T47D (cell line): ENCODE measurements around the gene CTSV.
"Not testable (repeated sequence)": the region's sequence is repeated elsewhere in the genome, so short reads cannot be mapped to it uniquely, and the experiment has no call there.

Experiments
- DNase-seq, 2 experiments: peaks; one replicate each; pipeline versions ENCODE4 v3.0.0 to v3.0.0-alpha.2; 2011 to 2012; ENCODE audit warnings: low read depth in 1 of 2, low spot score in 1 of 2
- in situ Hi-C: cut with HindIII; loops from 2 replicates; pipeline ENCODE4 v1.10.0; 2016; ENCODE audit warnings: low sequenced_read_pairs, low pct_unique_long_range_greater_than_20kb

CTSV gene

DNA sequence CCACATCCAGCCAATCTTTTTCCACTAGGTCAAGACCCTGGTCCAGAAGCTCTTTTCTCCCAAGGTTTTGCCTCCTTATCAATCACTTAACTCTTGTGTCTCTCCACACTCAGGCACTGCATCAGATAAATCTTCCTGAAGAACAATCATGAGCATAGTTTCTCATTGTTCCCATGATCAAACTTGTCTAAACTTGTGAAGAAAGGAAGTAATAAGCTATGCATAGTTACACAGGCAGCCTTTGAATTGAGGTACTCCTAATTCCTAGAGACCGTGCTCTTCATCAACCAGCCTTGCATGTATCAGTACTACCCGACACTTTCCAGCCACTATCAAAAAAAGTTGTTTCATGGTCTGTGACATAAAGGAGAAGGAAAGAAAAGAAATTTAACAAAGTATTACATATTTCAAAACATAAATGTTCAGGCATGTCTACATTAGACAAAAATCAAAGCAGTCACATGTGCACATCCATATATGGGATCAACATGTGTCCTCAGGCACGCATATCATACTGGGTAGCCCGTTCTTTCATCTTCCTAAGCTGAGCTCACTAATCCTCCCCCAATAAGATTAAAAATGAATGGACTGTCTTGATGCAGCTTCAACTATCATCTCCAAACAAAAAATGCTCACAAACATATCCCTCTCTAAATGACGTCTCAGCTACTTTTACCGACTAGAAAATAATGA is 41.8 kb downstream of the CTSV start:
- DNase-seq, in situ Hi-C loops: not testable (repeated sequence)

DNA sequence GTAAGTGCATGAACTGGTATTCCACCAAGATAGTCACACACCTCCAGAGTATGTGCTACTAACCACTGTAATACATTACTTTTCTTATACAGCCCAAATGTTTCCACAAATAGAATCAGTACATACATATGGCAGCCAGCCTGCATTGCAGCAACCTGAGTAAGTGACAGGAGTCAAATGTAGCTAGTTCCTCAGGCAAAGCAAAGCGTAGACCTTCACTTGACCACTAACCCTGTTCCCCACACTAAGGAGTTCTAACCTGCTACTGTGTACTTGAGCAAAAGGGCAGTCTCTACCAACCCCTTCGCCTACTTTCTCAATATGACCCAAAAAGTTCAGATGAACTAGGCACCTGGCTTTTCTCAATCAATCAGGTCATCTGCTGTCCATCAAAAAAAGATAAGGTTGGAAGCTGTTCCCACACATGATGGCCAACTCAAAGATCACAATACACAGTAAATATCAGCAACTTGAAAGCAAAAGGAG is 44.4 kb downstream of the CTSV start:
- DNase-seq, in situ Hi-C loops: not testable (repeated sequence)

DNA sequence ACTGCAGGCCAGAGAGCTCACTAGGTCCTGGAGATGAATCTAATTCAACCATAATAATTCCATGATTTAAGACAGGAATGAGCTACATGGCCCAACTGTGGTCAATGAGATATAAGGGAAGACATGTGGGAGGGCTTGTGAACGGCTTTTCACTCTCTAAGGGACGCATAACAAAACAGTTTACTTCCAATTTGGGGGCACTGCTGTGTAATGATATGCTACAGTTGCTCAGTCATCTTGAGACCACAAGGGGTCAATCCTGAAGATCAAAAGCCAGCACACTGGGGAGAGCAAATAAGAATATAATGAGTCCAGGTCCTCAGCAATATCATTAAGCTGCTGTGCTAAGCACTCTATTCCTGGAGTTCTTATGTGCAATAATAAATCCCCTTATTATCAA is 46.6 kb downstream of the CTSV start:
- in situ Hi-C loops, DNase-seq: not testable (repeated sequence)

DNA sequence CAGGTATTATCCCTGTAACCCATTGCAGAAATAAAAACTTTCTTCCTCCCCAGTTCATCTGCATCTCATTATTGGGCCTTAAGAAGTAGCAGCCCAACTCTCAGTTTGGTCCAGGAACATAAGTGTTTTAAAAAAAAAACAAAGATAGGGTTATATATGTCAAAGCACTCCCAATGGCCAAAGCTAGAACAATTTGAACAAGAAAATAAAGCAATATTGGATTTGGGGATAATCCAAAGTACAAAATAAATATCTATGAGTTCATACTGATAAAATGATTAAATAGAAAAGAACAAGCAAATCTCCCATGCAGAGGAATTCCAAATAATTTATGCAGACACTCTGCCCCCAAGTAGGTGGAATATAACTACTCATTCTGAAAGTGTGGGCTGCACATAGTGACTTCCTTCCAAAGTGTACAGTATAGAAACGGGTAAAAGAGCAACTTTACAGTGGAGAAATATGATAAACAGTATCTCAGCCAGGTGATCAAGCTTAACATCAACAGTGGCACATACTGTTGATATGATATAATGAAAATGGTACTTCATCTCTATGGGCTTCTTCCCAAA is 49.1 kb downstream of the CTSV start:
- in situ Hi-C loops, result not testable (repeated sequence)

DNA sequence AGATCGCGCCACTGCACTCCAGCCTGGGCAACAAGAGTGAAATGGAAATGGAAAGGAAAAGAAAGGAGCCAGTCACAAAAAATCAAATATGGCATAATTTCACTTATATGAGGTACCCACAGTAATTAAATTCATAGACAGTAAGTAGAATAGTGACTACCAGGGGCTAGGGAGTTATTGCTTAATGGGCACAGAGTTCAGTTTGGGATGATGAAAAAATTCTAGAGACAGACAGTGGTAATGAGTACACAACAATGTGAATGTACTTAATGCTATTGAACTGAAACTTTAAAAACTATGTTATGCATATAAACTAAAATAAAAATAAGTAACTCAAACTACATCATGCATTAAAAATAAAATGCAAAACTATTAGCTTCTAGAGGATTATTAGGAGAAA is 54.1 kb downstream of the CTSV start:
- in situ Hi-C loops, DNase-seq: not testable (repeated sequence)

More for the DNA sequence above, 49.1 kb downstream of the CTSV start:
- DNase-seq, result not testable (repeated sequence)

DNA sequence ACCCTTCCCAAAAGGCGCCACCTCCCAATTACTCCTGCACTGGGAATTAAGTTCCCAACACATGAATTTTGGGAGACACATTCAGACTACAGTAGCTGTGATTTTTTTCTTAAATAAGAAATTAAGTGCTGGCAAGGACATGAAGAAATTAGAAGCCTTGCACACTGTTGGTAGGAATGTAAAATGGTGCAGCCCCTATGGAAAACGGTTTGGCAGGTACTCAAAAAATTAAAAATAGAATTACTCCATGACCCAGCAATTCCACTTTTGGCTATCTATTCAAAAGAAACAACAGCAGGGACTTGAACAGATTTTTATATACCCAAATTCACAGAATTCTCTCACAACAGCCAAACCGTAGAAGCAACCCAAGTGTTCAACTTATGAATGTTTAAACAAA is 54.8 kb downstream of the CTSV start:
- DNase-seq, in situ Hi-C loops: not testable (repeated sequence)

DNA sequence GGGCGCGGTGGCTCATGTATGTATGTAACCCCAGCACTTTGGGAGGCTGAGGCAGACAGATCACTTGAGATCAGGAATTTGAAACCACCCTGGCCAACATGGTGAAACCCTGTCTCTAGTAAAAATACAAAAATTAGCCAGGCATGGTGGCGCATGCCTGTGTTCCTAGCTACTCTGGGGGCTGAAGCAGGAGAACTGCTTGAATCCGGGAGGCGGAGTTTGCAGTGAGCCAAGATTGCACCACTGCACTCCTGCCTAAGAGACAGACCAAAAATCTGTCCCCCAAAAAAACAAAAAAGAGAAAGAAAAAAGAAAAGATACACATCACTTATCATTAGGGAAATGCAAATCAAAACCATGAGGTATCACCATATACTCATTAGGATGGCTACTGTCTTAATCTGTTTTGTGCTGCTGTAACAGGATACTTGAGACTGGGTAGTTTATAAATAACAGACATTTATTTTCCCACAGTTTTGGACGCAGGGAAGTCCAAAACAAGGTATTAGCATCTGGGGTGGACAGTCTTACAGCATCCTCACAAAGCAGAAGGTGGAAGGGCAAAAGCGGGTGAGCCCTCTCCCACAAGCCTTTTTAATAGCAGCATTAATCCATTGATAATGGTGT is 55.3 kb downstream of the CTSV start:
- DNase-seq, in situ Hi-C loops: not testable (repeated sequence)
